Left ventricle myocardium inferior (tissue), 1 donor: ENCODE measurements around the gene ZNF804B. TPM values are rescaled to one million over a fixed set of nuclear protein-coding genes. Genes with fewer than 3 reads are reported as not detected.
A peak's percentile ranks its signal among the peaks of the same experiment; 100 is the strongest.

Source experiments
- DNase-seq: peaks from one replicate; pipeline ENCODE4 v3.0.0-alpha.2; 2020
- H3K27ac ChIP-seq: fragments of 200-600 bp; replicated peaks from 2 replicates; pipeline ENCODE4 v1.8.0; 2021
- H3K27me3 ChIP-seq: fragments of 200-600 bp; 2 replicates; pipeline ENCODE4 v1.8.0; 2021; ENCODE audit warnings: low read depth
- H3K36me3 ChIP-seq: fragments of 200-600 bp; 2 replicates; pipeline ENCODE4 v1.8.0; 2021
- H3K4me1 ChIP-seq: fragments of 200-600 bp; 2 replicates; pipeline ENCODE4 v1.8.0; 2021
- H3K4me3 ChIP-seq: fragments of 200-600 bp; 2 replicates; pipeline ENCODE4 v1.8.0; 2021; ENCODE audit warnings: mild to moderate bottlenecking, moderate library complexity
- H3K9me3 ChIP-seq: fragments of 200-600 bp; replicated peaks from 2 replicates; pipeline ENCODE4 v1.8.0; 2021
- CTCF ChIP-seq: fragments of 200-600 bp; IDR thresholded peaks from 2 replicates; pipeline ENCODE4 v1.8.0; 2021; ENCODE audit warnings: antibody characterized with exemption, mild to moderate bottlenecking, borderline replicate concordance
- intact Hi-C: fragments of 100-400 bp; cut with micrococcal nuclease; formaldehyde crosslinking; loops from one replicate; pipeline ENCODE4 v1.11.0; 2022
- total RNA-seq: library from RNA; stranded (reverse); fragmentation: NEBNext Ultra II Directional; extraction: Animal tissue kit (Norgen Biotek cat#: 25700); gene quantifications from one replicate; pipeline ENCODE4 v1.2.1, GENCODE V29; 2021
- donor health status: DM: no; HTN: yes; CAD: no; lungs with severe emphysema.

ZNF804B gene
- total RNA-seq, 1 donor from 2014 or later: not detected

- DNase-seq: no peak
- H3K27me3 ChIP-seq: no peaks in the 10 kb centered on the region
- TF ChIP-seq CTCF: no peak
- no peaks in the 10 kb centered on the region for H3K36me3 ChIP-seq
- no peak overlapping the region for H3K4me3 ChIP-seq
- H3K4me1 ChIP-seq: no peaks in the 10 kb centered on the region
- H3K27ac ChIP-seq: no peak overlapping the region
- no peaks in the 10 kb centered on the region for H3K9me3 ChIP-seq
- intact Hi-C loops: no loop called here
Measured at GRCh38 chr7:89001306-89001705, 241.8 kb downstream of the ZNF804B start.

GRCh38 chr7:89002981-89003956 is 243.8 kb downstream of the ZNF804B start:
- no peak for TF ChIP-seq CTCF
- no peaks in the 10 kb centered on the region for H3K4me1 ChIP-seq
- no peaks in the 10 kb centered on the region for H3K9me3 ChIP-seq
- DNase-seq: no peak
- peak overlapping the region; percentile 39 for H3K4me3 ChIP-seq
- H3K27me3 ChIP-seq: no peaks in the 10 kb centered on the region
- intact Hi-C loops: no loop called here
- no peaks in the 10 kb centered on the region for H3K36me3 ChIP-seq
- no peak overlapping the region for H3K27ac ChIP-seq

GRCh38 chr7:89012016-89012415 is 252.5 kb downstream of the ZNF804B start:
- DNase-seq: no peak
- H3K36me3 ChIP-seq: no peaks in the 10 kb centered on the region
- no peak overlapping the region for H3K27ac ChIP-seq
- intact Hi-C loops: no loop called here
- no peaks in the 10 kb centered on the region for H3K4me1 ChIP-seq
- TF ChIP-seq CTCF: no peak
- no peak overlapping the region for H3K4me3 ChIP-seq
- H3K27me3 ChIP-seq: no peaks in the 10 kb centered on the region
- H3K9me3 ChIP-seq: peaks cover 29% of the 10 kb centered on the region

- Histone ChIP-seq H3K36me3 (no peaks in the 10 kb centered on the region), H3K27ac (no peak overlapping the region), H3K4me1 (no peaks in the 10 kb centered on the region), H3K4me3 (no peak overlapping the region), H3K27me3 (no peaks in the 10 kb centered on the region), H3K9me3 (peaks cover 42% of the 10 kb centered on the region)
- DNase-seq: no peak
- intact Hi-C loops: no loop called here
- TF ChIP-seq CTCF: no peak
Measured at GRCh38 chr7:89017695-89018094, 258.2 kb downstream of the ZNF804B start.

GRCh38 chr7:89021741-89022140 is 262.2 kb downstream of the ZNF804B start:
- Histone ChIP-seq H3K27ac (no peak overlapping the region), H3K27me3 (no peaks in the 10 kb centered on the region), H3K36me3 (no peaks in the 10 kb centered on the region), H3K4me3 (no peak overlapping the region), H3K4me1 (no peaks in the 10 kb centered on the region), H3K9me3 (peaks cover 28% of the 10 kb centered on the region)
- no peak for DNase-seq
- intact Hi-C loops: no loop called here
- TF ChIP-seq CTCF: no peak
